A172 (cell line): Measurements from ENCODE around the gene EFCC1. TPM values are rescaled to one million over a fixed set of nuclear protein-coding genes. Genes with fewer than 3 reads are reported as not detected.
A peak's percentile ranks its signal among the peaks of the same experiment; 100 is the strongest.

Experiments
- DNase-seq: peaks from one replicate; pipeline ENCODE4 v3.0.0-alpha.2; 2015; ENCODE audit warnings: low spot score
- total RNA-seq: library from RNA; depleted of rRNA; stranded (reverse); fragments of >200 nt; shearing (Covaris generic); gene quantifications from 2 replicates; pipeline ENCODE4 v1.2.3, GENCODE V29; 2014; rRNA removed

Gene EFCC1
- total RNA-seq: 0.22 and 0.29 TPM in 2 replicates

GRCh38 chr3:129001101-129001805, at the start of gene EFCC1:
TSS of gene EFCC1 (plus strand) at chr3:129001304. CDS start at chr3:129001629, 325 bp downstream.
- no peak for DNase-seq

GRCh38 chr3:128956440-128956839, 44.7 kb upstream of the EFCC1 start:
- DNase-seq: no peak

- DNase-seq: no peak
These were observed 35.8 kb upstream of the EFCC1 start for GRCh38 chr3:128965280-128965679.

- no peak for DNase-seq
These were observed 35.3 kb upstream of the EFCC1 start for GRCh38 chr3:128965818-128966217.

GRCh38 chr3:128967748-128968355, 33.3 kb upstream of the EFCC1 start:
- DNase-seq: no peak

- peak; percentile 58 for DNase-seq
These were observed 30.9 kb upstream of the EFCC1 start for GRCh38 chr3:128969993-128970739.

- no peak for DNase-seq
These were observed 30.4 kb upstream of the EFCC1 start for GRCh38 chr3:128970740-128971047.

GRCh38 chr3:128971421-128972100, 29.5 kb upstream of the EFCC1 start:
- no peak for DNase-seq

GRCh38 chr3:128973988-128974564, 27.0 kb upstream of the EFCC1 start:
- DNase-seq: no peak

- no peak for DNase-seq
These were observed 25.8 kb upstream of the EFCC1 start for GRCh38 chr3:128975276-128975675.

GRCh38 chr3:128983293-128984069, 17.6 kb upstream of the EFCC1 start:
- no peak for DNase-seq

- no peak for DNase-seq
These were observed 16.5 kb upstream of the EFCC1 start for GRCh38 chr3:128984596-128984995.

- DNase-seq: no peak
These were observed 13.6 kb upstream of the EFCC1 start for GRCh38 chr3:128987302-128988100.

- DNase-seq: no peak
These were observed 12.8 kb upstream of the EFCC1 start for GRCh38 chr3:128988286-128988685.

GRCh38 chr3:128991355-128991895, 9.7 kb upstream of the EFCC1 start:
- DNase-seq: no peak

GRCh38 chr3:128992926-128993460, 8.1 kb upstream of the EFCC1 start:
- no peak for DNase-seq

GRCh38 chr3:128993461-128994172, 7.5 kb upstream of the EFCC1 start, which contains the start of gene CFAP92:
TSS of gene CFAP92 (minus strand) at chr3:128994076. CDS start at chr3:128993304, 772 bp downstream.
- no peak for DNase-seq

- DNase-seq: no peak
These were observed 7.0 kb upstream of the EFCC1 start for GRCh38 chr3:128994173-128994512.
